Stimulated activated CD4-positive, alpha-beta T cell treated with anti-CD3 and anti-CD28 coated beads, Interleukin-4, amount 100 ng/mL, for 48 hours (primary cell): ENCODE results near the gene MYO5A.
A peak's percentile ranks its signal among the peaks of the same experiment; 100 is the strongest.
"Not testable (repeated sequence)": the region's sequence is repeated elsewhere in the genome, so short reads cannot be mapped to it uniquely, and the experiment has no call there.

Experiments used
- DNase-seq, 2 donors: peaks; one replicate each; pipeline ENCODE4 v3.0.0-alpha.2; 2020; ENCODE audit warnings: low read depth in 2 of 2

The MYO5A gene

GRCh38 chr15:52528564-52529340, at the start of gene MYO5A:
MYO5A (minus strand) TSS chr15:52528880; CDS start chr15:52528806, 74 bp downstream.
- peak; percentile 61 to 70 for DNase-seq

- DNase-seq = no peak
Measured at GRCh38 chr15:52576692-52577091, 48.0 kb upstream of the MYO5A start.

GRCh38 chr15:52575573-52575972, 46.9 kb upstream of the MYO5A start:
- DNase-seq = not testable (repeated sequence)

- DNase-seq = no peak
Measured at GRCh38 chr15:52575072-52575471, 46.4 kb upstream of the MYO5A start.

- DNase-seq = not testable (repeated sequence)
Measured at GRCh38 chr15:52574623-52575022, 45.9 kb upstream of the MYO5A start.

- DNase-seq = peak; percentile 70 to 79
Measured at GRCh38 chr15:52568601-52569585, 40.2 kb upstream of the MYO5A start, which contains the start of gene ARPP19. ARPP19 (minus strand) TSS chr15:52569030; CDS start chr15:52568892, 138 bp downstream.

- peak; percentile 31 to 40 for DNase-seq
Measured at GRCh38 chr15:52567871-52568600, 39.4 kb upstream of the MYO5A start.

- no peak for DNase-seq
Measured at GRCh38 chr15:52566889-52567288, 38.2 kb upstream of the MYO5A start.

GRCh38 chr15:52565417-52566358, 37.0 kb upstream of the MYO5A start:
- not testable (repeated sequence) for DNase-seq

GRCh38 chr15:52563501-52564060, 34.9 kb upstream of the MYO5A start:
- no peak for DNase-seq

GRCh38 chr15:52559575-52559974, 30.9 kb upstream of the MYO5A start:
- DNase-seq = peak; percentile 47 to 53

- DNase-seq = peak in 1 of 2 donors; percentile 7
Measured at GRCh38 chr15:52559022-52559421, 30.3 kb upstream of the MYO5A start.

GRCh38 chr15:52558196-52558595, 29.5 kb upstream of the MYO5A start:
- peak; percentile 19 to 54 for DNase-seq

- no peak for DNase-seq
Measured at GRCh38 chr15:52557274-52557641, 28.6 kb upstream of the MYO5A start.

- DNase-seq = no peak
Measured at GRCh38 chr15:52556524-52557273, 28.0 kb upstream of the MYO5A start.

- no peak for DNase-seq
Measured at GRCh38 chr15:52552303-52552702, 23.6 kb upstream of the MYO5A start.

GRCh38 chr15:52551762-52552161, 23.1 kb upstream of the MYO5A start:
- DNase-seq = no peak

GRCh38 chr15:52551186-52551585, 22.5 kb upstream of the MYO5A start:
- not testable (repeated sequence) for DNase-seq

- no peak for DNase-seq
Measured at GRCh38 chr15:52546031-52546751, 17.5 kb upstream of the MYO5A start.
